ENCODE results near the gene PLXNA3.
"Not testable (repeated sequence)": the region's sequence is repeated elsewhere in the genome, so short reads cannot be mapped to it uniquely, and the experiment has no call there.

The PLXNA3 gene

GRCh38 chrX:154481911-154482601 lies 24.0 kb downstream of the PLXNA3 start:
- DNase-seq, result no peak

- no peak for DNase-seq
These were observed 24.7 kb downstream of the PLXNA3 start for GRCh38 chrX:154482786-154483185.

- no peak for DNase-seq
These were observed 25.2 kb downstream of the PLXNA3 start for GRCh38 chrX:154483325-154483724.

- DNase-seq, result no peak
These were observed 26.4 kb downstream of the PLXNA3 start for GRCh38 chrX:154484255-154485149.

- no peak for DNase-seq
These were observed 27.3 kb downstream of the PLXNA3 start for GRCh38 chrX:154485150-154486051.

DNA sequence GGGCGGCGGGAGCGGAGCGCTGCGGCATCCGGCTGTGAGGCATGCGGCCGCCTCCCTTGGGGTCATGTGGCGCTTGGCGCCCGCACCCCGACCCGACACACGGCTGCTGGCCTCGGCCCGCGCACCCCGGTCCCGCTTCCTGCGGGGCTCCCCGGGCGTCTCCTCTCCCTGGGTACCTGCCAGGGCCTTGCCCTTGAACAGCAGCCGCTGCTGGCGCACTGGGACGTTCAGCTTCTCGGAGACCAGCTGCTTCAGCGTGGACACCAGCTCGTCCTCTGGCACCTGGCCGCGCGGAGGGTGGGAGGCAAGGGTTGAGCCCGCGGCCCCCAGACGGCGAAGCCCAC lies 27.9 kb downstream of the PLXNA3 start:
- peak; percentile 44 for DNase-seq

DNA sequence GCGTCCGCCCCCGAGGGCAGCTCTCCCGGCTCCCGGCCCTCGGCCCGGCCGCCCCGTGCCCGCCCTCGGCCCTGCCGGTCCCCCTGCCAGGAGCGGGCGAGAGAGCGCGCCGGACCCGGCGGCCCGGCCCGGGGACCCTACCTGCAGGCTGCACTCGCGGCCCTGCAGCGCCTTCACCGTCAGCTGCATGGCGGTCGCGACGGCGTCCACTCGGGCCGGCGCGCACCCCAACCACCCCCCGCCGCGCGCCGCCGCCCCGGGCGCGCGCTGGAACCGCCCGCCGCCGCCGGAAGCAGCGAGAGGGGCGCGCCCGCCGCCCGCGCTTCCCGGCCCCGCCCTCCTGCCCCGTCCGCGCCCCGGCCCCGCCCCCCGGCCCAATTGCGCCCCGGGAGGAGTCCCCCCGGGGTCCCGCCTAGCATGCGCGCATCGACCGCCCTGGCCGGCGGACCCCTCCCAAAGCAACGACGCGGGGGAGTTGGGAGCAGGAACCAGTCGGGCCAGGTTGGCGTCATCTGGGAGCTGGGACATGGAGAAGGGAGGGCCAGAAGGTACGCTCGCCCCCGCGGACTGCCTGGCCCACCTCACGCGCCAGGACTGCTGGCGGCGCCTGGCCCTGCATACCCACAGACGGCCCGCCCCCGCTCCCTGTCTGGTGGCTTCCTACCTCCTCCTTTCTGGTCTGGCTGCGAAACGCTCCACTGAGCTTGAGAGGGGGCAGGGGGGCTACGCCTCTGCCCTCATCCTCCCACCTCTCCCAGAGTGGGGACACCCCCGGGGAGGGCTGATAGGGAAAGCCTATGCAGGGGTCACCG lies 28.5 kb downstream of the PLXNA3 start, which contains the start of gene UBL4A:
Gene UBL4A, minus strand, starts transcription at position 220 of the 812 bp plus-strand sequence. Its CDS starts 31 bp downstream, at position 189.
- peak; percentile 65 for DNase-seq

DNA sequence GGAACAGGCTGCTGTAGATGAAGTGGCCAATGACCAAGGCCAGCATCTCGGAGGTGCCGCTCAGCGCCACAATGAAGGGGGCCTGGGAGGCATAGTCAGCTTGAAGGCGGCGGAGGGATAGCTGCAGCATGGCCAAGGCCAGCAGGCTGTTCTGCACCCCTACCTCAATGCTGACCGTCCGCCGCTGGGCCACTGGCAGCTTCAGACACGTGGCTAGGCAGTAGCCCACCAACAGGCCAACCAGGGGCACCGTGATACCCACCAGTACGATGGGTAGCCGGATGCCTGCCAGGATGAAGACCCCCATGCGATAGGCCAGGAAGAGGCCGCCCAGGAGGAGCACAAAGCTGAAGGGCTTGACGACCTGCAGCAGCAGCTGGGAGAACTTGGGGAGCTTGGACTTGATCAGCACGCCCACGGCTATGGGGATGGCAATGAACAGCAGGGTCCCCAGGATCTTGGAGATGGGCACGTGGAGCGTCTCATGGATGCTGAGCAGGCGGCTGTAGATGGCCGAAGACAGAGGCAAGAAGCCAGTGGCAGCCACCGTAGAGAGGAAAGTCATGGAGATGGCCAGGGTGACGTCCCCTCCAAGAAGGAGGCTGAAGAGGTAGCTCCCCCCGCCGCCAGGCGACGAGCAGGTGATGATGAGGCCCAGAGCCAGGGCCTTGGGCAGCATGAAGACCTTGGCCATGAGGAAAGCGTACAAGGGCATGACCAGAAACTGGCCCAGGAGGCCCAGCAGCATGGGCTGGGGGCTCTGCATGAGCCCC lies 29.6 kb downstream of the PLXNA3 start:
- DNase-seq, result no peak

DNA sequence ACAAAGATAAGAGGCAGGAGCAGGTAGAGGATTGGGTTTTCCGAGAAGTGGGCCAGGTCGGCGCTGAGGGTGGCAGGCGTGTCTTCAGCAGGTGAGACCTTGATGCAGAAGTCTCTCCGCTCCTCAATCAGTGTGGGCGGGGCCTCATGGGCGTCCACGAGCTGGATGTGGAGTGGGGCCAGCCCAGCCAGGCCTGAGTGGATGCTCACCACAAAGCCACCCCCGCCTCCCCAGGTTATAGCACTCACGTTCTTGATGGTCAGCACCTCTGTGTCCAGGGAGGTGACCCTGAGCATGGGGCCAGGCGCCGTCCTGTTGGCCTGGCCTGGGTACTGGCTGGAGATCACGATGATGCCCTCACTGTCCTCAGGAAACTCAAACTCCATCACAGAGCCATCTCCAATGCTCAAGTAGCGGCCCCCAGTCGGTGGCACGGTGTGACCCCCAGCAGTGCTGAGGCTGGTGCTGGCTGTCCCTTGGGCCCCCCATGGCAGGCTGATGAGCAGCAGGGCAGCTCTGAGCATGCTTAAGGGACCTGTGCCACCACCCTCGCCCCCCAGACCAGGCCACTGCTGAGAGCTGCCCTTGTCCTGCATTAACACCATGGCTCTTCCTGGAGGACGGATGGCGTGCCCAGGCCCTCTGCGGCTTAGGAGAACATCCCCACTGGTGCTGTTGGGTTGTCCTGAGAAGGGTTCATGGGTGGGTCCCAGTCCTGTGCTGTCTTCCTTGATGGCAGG lies 30.4 kb downstream of the PLXNA3 start:
- no peak for DNase-seq

- no peak for DNase-seq
These were observed 31.1 kb downstream of the PLXNA3 start for GRCh38 chrX:154489182-154489581.

DNA sequence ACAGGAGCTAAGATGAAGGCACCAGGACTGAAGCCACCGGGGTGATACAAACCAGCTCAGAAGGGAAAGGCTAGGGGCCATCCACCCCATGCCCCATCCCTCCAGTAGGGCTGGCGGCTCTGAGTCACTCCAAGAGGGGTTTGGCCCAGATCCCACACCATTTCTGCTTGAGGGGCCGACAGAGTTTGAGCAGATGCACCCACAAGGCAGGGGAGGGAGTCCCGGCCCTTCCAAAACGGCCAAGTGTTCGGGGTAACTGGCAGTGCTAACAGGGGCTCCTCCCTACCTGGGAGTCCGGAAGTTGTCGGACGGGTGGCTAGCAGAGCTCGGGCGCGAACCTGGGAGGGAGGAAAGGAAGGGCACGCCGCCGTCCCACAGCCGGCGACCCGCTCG lies 31.9 kb downstream of the PLXNA3 start:
- peak; percentile 37 for DNase-seq

- peak; percentile 89 for DNase-seq
These were observed 32.5 kb downstream of the PLXNA3 start, which contains the start of gene SLC10A3 for GRCh38 chrX:154490414-154491083. TSS of gene SLC10A3 (minus strand) at chrX:154490629. CDS start at chrX:154488940, 1,689 bp downstream.

- no peak for DNase-seq
These were observed 36.6 kb downstream of the PLXNA3 start for GRCh38 chrX:154494715-154495114.

- no peak for DNase-seq
These were observed 37.4 kb downstream of the PLXNA3 start for GRCh38 chrX:154495472-154495922.

DNA sequence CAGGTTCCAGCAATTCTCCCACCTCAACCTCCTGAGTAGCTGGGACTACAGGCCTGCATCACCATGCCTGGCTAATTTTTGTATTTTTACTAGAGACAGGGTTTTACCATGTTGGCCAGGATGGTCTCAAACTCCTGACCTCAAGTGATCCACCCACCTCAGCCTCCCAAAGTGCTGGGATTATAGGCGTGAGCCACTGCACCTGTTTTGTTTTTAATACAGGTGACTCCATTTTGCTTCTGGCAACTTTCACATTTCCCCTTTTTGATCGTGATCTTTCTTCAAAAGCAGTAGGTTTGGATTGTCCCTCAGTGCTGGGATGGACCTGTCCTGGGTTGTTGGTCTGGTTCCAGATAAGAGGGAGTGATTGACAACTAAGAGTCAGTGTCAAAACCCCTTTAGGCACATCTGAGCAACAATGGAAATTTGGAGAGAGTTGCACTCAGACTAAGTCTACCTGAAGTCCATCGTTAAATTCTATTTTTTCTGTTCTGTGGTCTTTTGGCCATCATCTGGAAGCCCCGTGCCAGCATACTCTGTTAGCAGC lies 38.6 kb downstream of the PLXNA3 start:
- not testable (repeated sequence) for DNase-seq

DNA sequence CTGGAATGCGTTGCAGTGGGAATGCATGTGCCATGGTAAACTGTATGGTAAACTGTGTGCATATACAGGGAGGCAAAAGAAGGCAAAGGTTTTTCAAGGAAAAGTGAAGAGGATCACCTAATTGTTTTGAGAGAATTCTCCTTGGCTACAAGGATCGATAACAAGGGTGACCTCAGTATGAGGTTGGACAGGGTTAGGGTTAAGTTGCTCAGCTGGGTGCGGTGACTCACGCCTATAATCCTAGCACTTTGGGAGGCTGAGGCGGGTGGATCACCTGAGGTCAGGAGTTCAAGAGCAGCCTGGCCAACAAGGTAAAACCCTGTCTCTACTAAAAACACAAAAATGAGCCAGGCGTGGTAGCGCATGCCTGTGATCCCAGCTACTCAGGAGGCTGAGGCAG lies 43.3 kb downstream of the PLXNA3 start:
- DNase-seq, result not testable (repeated sequence)

DNA sequence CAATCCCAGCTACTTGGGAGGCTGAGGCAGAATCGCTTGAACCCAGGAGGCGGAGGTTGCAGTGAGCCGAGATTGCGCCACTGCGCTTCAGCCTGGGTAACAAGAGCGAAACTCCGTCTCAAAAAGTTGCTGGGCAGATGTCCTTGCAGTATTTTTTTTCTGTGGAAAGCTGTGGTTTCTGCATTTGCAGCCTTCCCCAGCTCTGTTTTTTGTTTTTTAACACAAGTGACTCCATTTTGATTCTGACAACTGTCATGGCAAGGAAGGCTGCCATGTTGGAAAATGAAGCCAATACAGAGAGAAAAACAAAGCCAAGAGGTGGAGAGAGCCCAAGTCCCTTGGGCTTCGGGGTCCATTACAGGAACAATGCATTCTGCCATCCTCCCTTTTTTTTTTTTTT lies 44.0 kb downstream of the PLXNA3 start:
- no peak for DNase-seq

GRCh38 chrX:154502989-154503388 lies 44.9 kb downstream of the PLXNA3 start:
- no peak for DNase-seq

DNA sequence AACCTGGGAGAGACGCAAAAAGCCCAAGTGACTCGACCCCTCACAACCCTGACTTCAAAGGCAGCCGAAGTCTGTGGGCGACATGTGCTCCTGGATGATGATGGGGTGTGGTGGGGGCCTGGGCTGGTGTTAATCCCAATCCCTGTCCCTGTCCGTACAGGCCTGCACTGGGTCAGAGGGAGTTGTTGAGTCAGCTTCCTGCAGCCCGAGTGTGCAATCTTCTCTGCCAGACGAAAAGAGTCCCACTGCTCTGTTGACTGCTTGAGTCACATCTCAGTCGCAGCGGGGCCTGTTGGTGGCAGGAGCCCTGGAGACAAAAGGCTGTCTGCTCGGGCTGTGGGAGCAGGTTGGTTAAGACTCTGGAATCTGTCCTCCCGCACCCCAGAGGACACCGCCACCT lies 47.7 kb downstream of the PLXNA3 start:
- DNase-seq, result no peak
